NOMO-1 treated with DMSO at 0.1 percent for 48 hours (cell line): ENCODE measurements around the gene ARPC1A.
"Not testable (repeated sequence)": the region's sequence is repeated elsewhere in the genome, so short reads cannot be mapped to it uniquely, and the experiment has no call there.

Experiments used
- DNase-seq: peaks from one replicate; lab custom pipeline; 2025; ENCODE audit not compliant: unreplicated experiment; lab: John Stamatoyannopoulos, UW

Gene ARPC1A

GRCh38 chr7:99325592-99326407, at the start of gene ARPC1A:
ARPC1A (plus strand) TSS chr7:99325898; CDS start chr7:99333354, 7,456 bp downstream.
- peak; percentile 96 for DNase-seq

GRCh38 chr7:99278180-99278579, 47.5 kb upstream of the ARPC1A start:
- no peak for DNase-seq

GRCh38 chr7:99284165-99284564, 41.5 kb upstream of the ARPC1A start:
- DNase-seq = not testable (repeated sequence)

GRCh38 chr7:99287779-99288534, 37.7 kb upstream of the ARPC1A start:
- DNase-seq = no peak

GRCh38 chr7:99289185-99289584, 36.5 kb upstream of the ARPC1A start:
- no peak for DNase-seq

GRCh38 chr7:99290148-99290547, 35.5 kb upstream of the ARPC1A start:
- DNase-seq = not testable (repeated sequence)

- no peak for DNase-seq
Measured at GRCh38 chr7:99290980-99291607, 34.6 kb upstream of the ARPC1A start.

GRCh38 chr7:99292127-99292526, 33.6 kb upstream of the ARPC1A start:
- no peak for DNase-seq

- no peak for DNase-seq
Measured at GRCh38 chr7:99293167-99293566, 32.5 kb upstream of the ARPC1A start.

- no peak for DNase-seq
Measured at GRCh38 chr7:99293650-99294049, 32.0 kb upstream of the ARPC1A start.

- no peak for DNase-seq
Measured at GRCh38 chr7:99296471-99296870, 29.2 kb upstream of the ARPC1A start.

- DNase-seq = no peak
Measured at GRCh38 chr7:99301496-99301895, 24.2 kb upstream of the ARPC1A start.

GRCh38 chr7:99305473-99306260, 20.0 kb upstream of the ARPC1A start:
- DNase-seq = peak; percentile 39

GRCh38 chr7:99308461-99309074, 17.1 kb upstream of the ARPC1A start:
- DNase-seq = no peak

- DNase-seq = no peak
Measured at GRCh38 chr7:99309111-99309510, 16.6 kb upstream of the ARPC1A start.

GRCh38 chr7:99310004-99310403, 15.7 kb upstream of the ARPC1A start:
- no peak for DNase-seq

- DNase-seq = peak; percentile 13
Measured at GRCh38 chr7:99311702-99312101, 14.0 kb upstream of the ARPC1A start.

- DNase-seq = peak; percentile 66
Measured at GRCh38 chr7:99312316-99313203, 13.1 kb upstream of the ARPC1A start.

GRCh38 chr7:99313204-99313573, 12.5 kb upstream of the ARPC1A start:
- DNase-seq = no peak

- DNase-seq = no peak
Measured at GRCh38 chr7:99314504-99314903, 11.2 kb upstream of the ARPC1A start.
